DMS153 (cell line): ENCODE measurements around the gene ELP5.
"Not testable (repeated sequence)": the region's sequence is repeated elsewhere in the genome, so short reads cannot be mapped to it uniquely, and the experiment has no call there.

Source experiments
- DNase-seq: peaks from one replicate; lab custom pipeline; 2025; lab: John Stamatoyannopoulos, UW

Gene ELP5

DNA sequence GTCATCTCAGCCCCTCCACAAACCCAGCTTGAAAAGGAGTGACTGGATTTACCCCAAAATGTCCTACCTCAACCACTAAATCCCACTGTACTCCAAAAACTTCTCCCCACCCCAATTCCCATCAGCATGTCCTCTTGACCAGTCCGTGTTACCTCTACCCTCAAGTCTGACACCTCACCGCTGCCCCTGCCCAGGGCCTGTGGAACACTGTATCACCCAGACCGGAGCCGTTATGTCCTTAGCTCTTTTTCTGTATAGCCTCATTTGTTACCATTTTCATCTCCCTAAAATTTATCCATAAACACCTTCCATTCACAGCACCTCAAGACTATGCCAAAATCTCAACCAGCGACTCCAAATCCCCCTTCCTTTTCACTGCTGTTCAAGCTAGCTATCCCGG, 15.2 kb upstream of the ELP5 start:
- no peak for DNase-seq

DNA sequence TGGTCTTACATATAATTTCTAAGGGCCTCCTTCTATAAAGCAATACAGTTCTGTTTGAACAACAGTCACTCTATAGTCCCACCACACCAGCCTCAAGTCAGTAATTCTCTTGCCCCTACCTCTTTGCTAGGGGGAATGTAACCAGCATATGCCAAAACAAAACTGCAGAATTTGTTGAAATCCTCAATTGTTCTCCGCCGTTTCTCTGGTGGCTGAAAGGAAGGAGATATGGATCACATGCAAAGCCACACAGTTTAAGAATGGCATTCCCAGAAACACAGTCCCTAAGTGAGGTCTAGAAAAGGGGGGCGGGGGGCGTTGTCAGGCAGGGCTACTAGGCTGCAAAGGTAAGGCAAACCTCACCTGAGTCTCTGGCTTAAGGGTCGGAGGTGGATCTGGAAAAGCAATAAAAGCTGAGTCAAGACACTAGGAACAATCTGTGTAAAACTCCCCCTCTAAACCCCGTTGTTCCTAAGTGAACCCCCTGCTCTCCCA, 14.7 kb upstream of the ELP5 start:
- no peak for DNase-seq

DNA sequence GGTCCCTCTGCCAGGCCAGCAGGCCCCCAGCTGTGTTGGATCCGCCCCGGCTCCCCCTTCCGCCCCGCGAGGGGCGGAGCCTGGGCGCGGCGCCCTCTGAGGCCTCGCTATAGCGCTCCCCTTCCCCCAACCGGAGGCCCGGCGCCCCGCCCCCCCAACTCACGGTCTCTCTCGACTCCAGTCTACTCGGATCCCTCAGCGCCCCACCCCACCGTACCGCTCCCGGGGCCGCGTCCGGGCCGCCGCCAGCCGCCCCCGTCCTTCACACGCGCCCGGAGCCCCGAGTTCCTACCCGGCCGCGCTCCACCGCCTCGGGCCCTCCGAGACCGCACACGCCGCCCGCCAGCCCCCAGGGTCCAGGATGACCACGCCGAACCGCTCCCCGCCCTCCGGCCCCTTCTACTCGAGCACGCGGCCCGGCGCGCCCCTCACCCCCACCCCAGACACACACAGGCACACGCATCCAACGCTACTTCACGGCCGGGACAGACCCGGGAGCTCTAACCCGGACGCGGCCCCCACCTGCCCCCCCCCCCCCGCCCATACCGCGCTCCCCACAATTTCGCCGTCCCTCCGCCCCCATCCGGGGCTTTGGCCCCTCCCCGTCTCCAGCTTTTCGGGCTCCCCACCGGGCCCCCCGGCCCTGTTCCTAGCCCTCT, 14.1 kb upstream of the ELP5 start:
- DNase-seq, result no peak

DNA sequence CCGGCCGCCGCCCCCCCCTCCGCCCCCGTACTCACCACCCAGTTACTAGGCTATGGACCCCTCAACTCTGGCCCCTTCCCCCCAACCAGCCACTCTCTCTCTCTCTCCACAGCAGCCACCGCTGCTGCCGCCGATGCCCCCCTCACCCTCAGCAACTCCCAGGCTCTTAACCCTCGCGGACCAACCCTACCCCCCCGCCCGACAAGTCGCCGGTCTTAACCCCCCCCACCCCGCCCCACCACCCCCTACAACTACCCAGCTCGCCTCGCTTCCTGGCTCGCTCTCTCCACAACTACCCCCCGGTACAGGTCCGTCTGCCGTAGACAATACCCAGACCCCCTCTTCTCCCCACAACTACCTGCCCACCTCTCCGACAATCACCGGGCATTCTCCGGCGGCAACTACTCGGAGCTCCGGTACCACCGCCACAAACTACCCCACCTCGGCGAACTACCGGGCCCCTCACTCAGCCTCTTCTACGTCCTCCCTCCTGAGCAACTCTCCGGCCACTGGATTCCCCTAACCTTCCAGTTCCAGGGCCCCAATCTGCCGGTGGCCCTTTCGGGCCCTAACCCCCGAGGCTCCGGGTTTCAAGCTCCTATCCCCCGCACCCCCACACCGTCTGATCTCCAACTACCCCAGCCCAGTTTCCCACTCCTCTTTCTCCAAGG, 13.5 kb upstream of the ELP5 start:
- DNase-seq, result no peak

DNA sequence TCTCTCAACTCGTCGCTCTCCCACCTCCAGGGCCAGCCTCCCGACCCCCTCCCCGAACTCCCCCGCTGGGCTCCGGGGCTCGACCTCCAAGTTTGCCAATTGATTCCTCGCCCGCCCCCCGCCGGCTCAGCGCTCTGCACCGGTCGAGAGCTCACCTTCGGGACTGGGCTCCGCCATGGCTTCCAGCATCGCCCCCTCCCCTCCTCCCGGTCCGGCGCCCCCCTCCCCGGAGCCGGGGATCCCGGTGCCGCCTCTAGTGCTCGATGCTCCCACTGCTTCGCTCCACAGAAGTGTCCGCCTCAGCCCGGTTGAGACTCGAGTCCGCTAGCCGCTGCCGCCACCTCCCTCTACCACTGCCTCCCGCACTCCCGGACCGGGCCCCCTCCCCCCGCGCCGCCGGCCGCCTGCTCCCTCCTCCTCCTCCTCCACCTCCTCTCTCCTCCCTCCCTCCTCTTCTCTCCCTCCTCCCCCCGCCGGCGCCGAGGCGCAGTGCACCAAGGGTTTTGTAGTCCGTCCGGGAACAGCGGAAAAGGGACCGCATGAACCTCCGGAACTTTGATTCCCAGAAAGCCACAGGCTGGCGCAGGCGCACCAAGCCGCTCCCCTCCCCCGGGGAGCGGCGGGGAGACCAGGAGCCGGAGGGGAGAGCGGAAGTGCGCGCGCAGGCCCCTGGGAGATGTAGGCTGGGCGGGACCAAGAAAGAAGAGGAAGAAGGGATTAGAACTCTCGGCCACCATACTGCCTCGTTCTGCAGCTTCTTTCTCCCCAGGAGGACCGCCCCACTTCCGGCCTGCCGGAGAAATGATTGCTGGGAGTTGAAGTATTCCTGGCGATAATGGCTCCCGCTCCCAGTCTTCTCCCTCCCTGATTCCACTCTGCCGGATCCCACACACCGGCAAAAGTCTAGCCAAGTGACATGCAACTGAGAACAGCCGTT, 12.7 kb upstream of the ELP5 start, which contains the start of gene PHF23:
Gene PHF23 (minus strand): TSS at position 367 of the 937 bp plus-strand sequence. CDS start 178 bp downstream, at position 189.
- DNase-seq, result peak; percentile 95

DNA sequence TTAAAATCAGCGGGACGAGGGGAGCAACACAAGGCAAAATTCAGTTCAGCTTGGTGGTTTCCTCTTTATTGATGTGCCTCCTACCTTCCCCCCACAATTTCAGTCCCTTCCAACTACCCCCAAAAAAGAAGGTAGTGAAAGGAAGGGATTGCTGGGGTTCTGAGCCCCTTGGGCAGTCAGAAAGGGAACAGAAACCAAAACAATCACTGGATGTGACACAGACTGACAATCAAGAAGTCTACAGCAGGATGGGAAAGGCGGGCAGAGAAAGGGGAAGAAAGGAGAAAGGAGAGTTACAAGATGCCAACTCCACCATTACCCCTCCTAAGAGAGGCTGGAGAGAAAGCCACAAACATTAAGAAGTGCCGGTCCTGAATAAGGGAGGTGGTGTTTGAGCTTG, 11.6 kb upstream of the ELP5 start:
- no peak for DNase-seq

DNA sequence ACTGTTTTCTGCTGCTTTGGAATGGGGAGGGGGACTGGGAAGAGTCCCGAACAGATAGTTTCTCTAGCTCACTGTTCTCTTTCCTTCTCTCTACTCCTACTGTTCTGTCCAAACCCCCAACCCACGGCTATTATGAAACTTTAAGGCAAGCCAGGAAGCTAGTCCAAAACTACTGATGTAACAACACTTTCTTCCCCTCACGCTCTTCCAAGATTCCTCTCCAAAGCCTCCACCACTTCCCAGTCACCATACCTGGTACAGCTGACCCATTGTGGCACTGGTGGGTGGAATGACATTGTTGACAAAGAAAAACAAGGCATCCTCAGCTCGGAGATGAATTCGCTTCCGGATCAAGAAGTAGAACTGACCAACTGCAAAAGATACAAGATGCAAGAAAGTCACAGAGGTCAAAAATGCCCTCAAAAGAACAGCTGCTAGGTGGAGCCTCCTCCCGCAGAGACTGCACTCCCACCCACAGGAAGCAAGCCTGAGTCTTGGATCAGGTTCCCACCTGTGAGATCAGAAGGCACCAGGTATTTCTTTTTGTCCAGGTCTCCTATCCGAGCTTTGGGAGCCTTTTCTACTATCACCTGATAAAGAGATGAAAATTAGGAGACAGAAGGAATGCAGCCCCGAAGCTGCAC, 10.8 kb upstream of the ELP5 start:
- DNase-seq, result no peak

DNA sequence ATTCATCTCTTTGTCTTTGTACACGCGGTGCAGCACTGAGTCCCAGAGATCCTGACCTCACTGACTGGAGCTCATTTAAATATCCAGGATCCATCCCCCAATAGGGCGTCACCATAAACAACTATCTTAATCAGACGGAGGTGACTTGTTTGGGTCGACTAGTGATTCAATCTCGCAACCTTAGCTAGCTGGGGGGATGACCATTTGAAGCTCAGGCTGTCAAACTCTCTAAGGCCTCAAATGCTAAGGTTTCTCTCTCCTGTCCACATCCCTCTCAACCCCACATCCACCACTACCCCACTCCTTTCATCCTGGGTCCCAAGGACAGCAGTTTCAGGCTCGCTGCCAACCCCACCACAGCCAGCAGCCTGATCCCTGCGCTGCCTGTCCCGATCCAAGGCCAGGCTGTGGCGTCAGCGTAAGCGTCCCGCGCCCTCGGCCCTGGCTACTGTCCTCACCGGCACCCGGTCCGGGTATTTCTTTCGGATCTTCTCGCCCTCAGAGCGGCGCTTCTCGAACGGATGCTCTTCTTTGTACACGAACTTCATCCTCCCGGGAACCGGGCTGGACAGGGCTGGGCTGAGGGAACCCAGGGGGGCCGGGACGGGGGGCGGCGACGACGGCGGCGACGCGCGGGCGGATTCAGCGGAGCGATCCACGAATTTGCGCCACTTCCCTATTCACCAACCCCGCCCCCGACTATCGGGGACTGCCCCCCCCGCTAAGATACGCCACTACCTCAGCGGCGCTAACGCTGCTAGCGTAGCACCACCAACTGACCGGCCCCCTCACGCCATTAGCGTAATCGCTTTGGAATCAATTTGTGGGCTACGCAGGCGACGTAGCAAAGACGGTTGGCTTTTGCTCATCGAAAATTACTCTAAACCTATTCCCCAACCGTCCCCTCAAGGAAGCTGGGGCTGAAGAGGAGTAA, 10.0 kb upstream of the ELP5 start, which contains the start of gene GABARAP:
Gene GABARAP (minus strand): TSS at position 667 of the 934 bp plus-strand sequence. CDS start 119 bp downstream, at position 548.
- DNase-seq, result peak; percentile 49

DNA sequence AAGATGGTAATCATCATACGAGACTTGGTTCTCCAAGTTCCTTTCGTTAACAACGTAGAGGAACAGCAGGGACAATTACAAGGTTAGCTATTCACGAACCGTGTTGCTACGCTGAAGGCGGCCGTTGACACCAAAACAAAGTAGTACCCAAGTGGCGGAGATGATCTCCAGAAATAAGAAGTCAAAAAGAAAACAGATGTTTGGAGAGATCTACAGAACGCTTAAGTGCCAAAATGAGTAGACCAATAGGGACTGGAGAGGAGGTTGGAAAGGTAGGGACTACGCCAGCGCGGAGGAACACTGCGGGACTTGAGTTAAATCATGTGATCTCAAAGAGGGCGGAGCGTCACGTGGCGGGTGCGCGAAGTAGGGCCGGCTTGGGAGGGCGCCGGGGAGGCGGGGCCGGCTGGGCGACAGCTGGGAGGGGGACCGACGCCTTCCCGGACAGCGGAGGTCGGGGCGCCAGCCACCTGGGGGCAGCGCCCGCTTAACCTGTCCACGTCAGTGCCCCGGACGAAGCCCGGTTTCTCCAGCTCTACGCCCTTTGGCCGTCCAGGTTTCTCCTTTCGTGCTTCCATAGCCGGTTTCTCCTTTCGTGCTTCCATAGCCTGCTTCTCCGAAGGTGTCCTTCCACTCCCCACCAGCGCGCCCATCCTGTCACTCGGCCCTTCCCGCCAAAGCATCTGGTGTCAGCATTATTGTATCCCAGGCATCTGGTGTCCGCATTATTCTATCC, 9.1 kb upstream of the ELP5 start:
- peak; percentile 79 for DNase-seq

DNA sequence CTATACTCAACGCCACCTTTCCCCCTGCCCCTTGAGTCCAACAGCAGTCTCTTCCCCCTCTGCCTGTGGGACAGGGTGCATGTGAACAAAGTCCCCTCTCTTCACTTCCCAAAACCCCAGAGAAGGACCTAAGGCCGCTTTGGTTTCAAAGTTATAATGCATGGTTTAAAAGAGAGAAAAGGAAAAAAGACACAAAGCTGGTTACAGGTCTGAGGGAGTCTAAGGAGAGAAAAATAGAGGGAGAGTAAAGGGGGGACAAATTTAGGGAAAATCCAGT, 8.6 kb upstream of the ELP5 start:
- no peak for DNase-seq

DNA sequence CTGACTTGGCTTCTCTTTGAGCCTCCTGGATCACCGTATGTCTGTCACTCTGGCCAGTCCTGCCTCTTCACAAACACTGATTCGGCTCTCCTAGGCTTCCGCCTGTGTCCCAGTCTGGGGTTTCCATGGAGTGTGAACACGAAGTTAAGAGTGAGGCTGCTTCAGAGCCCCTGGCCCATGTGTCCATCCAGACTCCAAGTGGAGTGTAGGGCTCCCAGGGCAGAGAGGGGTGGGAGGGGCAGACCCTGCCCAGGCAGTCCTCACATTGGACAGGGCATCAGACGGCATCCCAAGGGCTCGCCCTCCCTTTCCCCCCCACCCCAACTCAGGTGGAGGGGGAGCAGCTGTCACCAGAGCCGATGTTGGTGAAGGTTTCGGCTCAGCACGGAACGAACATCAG, 8.2 kb upstream of the ELP5 start:
- DNase-seq, result not testable (repeated sequence)

DNA sequence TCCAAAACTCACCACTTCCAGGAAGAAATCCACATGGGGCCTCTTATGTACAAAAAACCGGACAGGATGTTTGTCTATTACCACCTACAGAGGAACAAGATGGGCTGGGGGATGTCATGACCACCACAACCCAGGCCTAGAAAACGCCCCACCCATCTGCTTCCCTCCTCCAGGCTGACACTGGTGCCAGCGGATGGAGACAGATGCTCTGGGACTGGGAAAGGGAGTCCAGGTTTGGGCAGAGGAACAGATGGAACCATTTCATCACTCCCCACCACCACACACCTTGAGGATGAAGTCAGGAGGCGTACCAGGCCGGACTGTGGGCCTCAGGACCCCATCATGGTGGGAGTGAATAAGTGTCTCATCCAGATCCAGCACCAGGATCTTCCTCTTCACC, 5.2 kb upstream of the ELP5 start:
- DNase-seq, result no peak

DNA sequence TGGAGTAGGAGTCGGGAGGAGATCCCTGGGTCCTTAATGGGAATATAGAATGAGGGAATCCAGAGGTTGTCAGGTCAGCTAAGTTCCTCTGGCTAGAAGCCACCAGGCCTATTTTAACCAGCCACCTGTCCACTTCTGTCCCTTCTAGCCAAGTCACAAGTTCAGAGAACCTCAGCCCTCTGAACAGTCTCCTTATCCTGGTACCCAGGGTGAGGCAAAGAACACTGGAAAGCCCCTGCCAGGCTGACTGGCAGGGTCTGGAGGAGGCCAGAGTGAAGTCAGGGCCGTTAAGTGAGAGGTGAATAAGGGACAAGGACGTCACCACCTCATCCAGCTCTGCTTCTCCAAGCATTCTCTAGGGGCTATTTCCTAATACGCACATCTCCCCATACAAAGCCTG, 3.2 kb upstream of the ELP5 start:
- no peak for DNase-seq

DNA sequence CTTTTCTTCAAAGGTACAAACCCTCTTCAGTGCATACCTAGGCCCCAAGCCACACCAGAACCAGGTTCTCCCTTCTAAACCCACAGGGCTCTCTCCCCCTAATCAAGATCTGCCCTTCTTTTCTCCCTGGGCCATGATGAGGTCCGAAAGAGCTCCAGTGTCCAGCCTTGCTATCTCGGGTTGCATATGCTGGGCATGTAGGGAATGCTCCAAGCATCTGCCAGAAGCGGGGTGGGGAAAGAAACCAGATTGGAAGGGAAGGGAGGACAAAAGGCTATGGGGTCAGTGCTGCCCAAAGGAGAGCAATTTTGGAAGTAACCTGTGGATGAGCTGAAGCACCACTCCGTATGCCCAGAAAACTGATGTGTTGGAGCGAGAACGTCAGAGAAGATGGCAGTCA, 2.8 kb upstream of the ELP5 start:
- DNase-seq, result no peak

DNA sequence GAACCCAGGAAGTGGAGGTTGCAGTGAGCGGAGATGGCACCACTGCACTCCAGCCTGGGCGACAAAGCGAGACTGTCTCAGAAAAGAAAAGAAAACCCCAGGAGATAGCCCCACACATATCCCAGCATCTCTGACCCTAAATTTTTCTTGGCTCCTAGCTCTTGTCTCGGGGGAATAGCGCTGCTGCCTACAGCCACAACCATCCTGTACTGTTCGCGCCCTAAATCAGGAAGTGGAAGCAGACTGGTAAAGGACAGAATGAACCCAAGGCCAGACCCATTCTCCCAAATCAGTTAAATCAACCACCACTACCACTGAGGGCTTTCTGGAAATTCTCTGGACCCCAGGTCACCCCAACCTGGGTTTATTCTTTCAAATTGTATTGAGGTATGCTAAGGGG, 2.2 kb upstream of the ELP5 start:
- DNase-seq, result no peak

DNA sequence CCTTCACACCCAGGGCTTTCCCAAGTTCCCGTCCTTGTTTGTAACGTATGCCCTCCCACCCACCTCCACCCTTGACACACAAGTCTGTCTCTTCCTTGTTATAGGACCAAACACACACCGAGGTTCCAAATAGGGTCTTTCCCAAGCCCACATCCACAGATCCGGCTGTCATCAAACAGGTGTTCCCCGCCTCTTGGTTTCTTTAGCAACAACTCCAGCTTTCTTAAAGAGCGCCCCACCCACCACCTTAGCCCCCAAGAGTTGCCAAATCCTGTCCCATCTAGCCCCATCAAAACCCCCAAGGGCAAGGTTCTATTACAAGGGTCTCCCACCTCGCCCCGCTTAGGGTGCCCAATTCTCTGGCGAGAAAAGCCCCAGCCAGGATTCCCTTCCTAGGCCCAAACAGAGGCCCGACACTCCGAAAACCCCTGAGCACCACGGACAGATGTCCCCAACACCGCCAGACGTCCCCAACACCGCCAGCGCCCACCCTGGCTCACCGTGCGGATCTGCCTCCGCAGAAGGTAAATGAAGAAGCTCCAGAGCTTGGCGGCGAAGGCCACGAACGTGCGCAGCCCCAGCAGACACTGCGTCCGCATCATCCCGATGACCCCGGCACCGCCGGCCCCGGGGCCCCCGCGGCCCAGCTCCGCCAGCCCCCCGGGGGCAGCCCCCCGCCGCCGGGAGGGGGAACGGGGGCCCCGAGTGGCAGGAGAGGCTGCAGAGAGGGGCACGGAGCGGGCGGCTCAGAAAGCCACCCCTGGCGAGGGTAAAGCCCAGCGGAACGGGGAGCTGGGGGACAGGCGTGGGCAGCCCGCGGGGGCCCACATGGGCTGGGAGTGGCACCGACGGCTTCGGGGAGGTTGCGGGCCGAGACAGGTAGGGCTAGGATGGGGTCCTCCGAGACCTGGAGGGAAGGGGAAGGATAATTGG, 1.1 kb upstream of the ELP5 start:
- DNase-seq, result no peak

DNA sequence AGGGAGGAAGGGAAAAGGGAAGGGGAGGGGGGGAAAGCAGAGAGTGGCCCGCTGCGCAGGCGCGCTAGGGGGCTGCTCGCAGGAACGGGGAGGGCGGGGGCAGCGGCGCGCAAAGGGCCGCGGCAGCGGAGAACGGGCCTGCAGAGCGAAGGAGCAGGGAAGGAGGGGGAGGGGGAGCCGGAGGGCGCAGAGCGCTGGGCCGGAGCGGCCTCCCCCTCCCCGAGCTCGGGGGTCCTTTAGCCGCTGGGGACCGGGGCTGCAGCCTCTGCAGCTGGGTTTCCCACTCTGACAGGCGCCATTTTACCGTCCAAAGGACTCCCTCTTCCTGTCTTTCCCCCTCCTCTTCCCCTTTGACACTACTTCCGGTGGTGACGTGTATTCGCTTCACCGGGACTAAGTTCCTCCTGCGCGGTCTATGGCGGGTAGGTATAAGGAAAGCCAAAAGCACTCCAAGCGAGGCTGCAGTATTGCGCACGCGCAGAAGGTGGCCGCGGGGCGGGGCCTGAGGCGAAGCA, 297 bp upstream of the ELP5 start, which contains the start of gene CTDNEP1:
Gene CTDNEP1 (minus strand): TSS at position 74 of the 515 bp plus-strand sequence. CDS start 438 bp downstream, outside the sequence.
- DNase-seq, result peak; percentile 93

DNA sequence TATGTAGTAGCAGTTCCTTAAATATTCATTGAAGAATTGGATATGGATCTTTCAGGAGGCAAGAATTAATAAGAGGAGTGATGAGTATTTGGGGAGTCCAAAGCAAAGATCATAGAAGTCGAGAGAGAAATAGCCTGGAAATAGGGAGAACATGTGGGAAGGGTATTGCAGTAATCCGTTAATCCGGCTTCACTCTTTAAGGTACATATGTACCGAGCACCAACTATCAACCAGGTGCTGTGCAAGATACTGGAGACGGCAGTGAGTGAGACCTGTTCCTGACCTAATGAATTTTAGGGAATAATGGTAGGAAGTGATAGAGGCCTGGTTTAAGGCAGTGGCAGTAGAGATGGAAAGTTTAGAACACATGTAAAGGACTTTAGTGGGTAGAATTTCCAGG, 1.1 kb downstream of the ELP5 start:
- no peak for DNase-seq

DNA sequence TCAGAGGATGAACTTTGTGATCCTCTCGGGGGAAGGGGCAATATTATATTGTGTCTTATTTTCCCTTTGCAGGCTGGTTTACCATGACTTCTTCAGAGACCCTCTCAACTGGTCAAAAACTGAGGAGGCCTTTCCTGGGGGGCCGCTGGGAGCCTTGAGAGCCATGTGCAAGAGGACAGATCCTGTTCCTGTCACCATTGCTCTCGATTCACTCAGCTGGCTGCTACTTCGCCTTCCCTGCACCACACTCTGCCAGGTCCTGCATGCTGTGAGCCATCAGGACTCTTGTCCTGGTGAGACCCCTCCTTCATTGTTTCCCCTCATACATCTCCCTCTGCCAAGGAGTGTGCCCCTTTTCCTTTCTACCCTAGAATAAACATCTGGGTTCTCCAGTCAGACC, 2.5 kb downstream of the ELP5 start:
- no peak for DNase-seq
